Stimulated activated naive CD8-positive, alpha-beta T cell treated with anti-CD3 and anti-CD28 coated beads, Interleukin-15, Interleukin-2, amounts not matched to agents 100 ng/mL and 50 ng/mL, for 24 hours (primary cell): Measurements from ENCODE around the gene PRDM11.
A peak's percentile ranks its signal among the peaks of the same experiment; 100 is the strongest.

Experiments
- H3K27ac Mint-ChIP-seq: one replicate; pipeline ENCODE4 v1.8.0; 2021; ENCODE audit warnings: mild to moderate bottlenecking, mixed read lengths
- H3K27me3 Mint-ChIP-seq: one replicate; pipeline ENCODE4 v1.8.0; 2021; ENCODE audit warnings: mixed read lengths
- H3K36me3 Mint-ChIP-seq: one replicate; pipeline ENCODE4 v1.8.0; 2021; ENCODE audit warnings: low read depth, mixed read lengths
- H3K4me1 Mint-ChIP-seq: one replicate; pipeline ENCODE4 v1.8.0; 2021; ENCODE audit warnings: low read depth, mixed read lengths
- H3K4me3 Mint-ChIP-seq: one replicate; pipeline ENCODE4 v1.8.0; 2021; ENCODE audit warnings: mild to moderate bottlenecking, mixed read lengths
- H3K9me3 Mint-ChIP-seq: one replicate; pipeline ENCODE4 v1.8.0; 2021; ENCODE audit warnings: mixed read lengths

PRDM11 gene

GRCh38 chr11:45171550-45171949 lies 25.1 kb downstream of the PRDM11 start:
- no peaks in the 10 kb centered on the region for H3K27me3 Mint-ChIP-seq
- H3K9me3 Mint-ChIP-seq: no peaks in the 10 kb centered on the region
- no peak overlapping the region for H3K4me3 Mint-ChIP-seq
- H3K27ac Mint-ChIP-seq: no peak overlapping the region
- peaks cover 18% of the 10 kb centered on the region for H3K4me1 Mint-ChIP-seq
- H3K36me3 Mint-ChIP-seq: no peaks in the 10 kb centered on the region

- H3K4me3 Mint-ChIP-seq: no peak overlapping the region
- H3K4me1 Mint-ChIP-seq: peaks cover 18% of the 10 kb centered on the region
- H3K27me3 Mint-ChIP-seq: peaks cover 3% of the 10 kb centered on the region
- H3K9me3 Mint-ChIP-seq: no peaks in the 10 kb centered on the region
- no peaks in the 10 kb centered on the region for H3K36me3 Mint-ChIP-seq
- no peak overlapping the region for H3K27ac Mint-ChIP-seq
These were observed 26.6 kb downstream of the PRDM11 start for GRCh38 chr11:45173064-45173463.

GRCh38 chr11:45174168-45174835 lies 27.9 kb downstream of the PRDM11 start:
- Mint-ChIP-seq H3K9me3 (no peaks in the 10 kb centered on the region), H3K4me1 (peaks cover 23% of the 10 kb centered on the region), H3K27ac (no peak overlapping the region), H3K36me3 (no peaks in the 10 kb centered on the region), H3K4me3 (no peak overlapping the region), H3K27me3 (peaks cover 3% of the 10 kb centered on the region)

- Mint-ChIP-seq H3K4me3 (no peak overlapping the region), H3K9me3 (no peaks in the 10 kb centered on the region), H3K27ac (no peak overlapping the region), H3K4me1 (peaks cover 22% of the 10 kb centered on the region), H3K36me3 (no peaks in the 10 kb centered on the region), H3K27me3 (peaks cover 3% of the 10 kb centered on the region)
These were observed 28.5 kb downstream of the PRDM11 start for GRCh38 chr11:45174963-45175362.

GRCh38 chr11:45176996-45177395 lies 30.6 kb downstream of the PRDM11 start:
- Mint-ChIP-seq H3K36me3 (no peaks in the 10 kb centered on the region), H3K9me3 (no peaks in the 10 kb centered on the region), H3K27ac (no peak overlapping the region), H3K4me1 (peaks cover 14% of the 10 kb centered on the region), H3K4me3 (no peak overlapping the region), H3K27me3 (peaks cover 3% of the 10 kb centered on the region)

- H3K4me3 Mint-ChIP-seq: no peak overlapping the region
- no peak overlapping the region for H3K27ac Mint-ChIP-seq
- no peaks in the 10 kb centered on the region for H3K9me3 Mint-ChIP-seq
- peaks cover 3% of the 10 kb centered on the region for H3K27me3 Mint-ChIP-seq
- no peaks in the 10 kb centered on the region for H3K36me3 Mint-ChIP-seq
- H3K4me1 Mint-ChIP-seq: peaks cover 14% of the 10 kb centered on the region
These were observed 31.8 kb downstream of the PRDM11 start for GRCh38 chr11:45178223-45178622.

- Mint-ChIP-seq H3K9me3 (no peaks in the 10 kb centered on the region), H3K27me3 (peaks cover 3% of the 10 kb centered on the region), H3K27ac (no peak overlapping the region), H3K4me1 (peaks cover 14% of the 10 kb centered on the region), H3K36me3 (no peaks in the 10 kb centered on the region), H3K4me3 (peak overlapping the region; percentile 10)
These were observed 32.6 kb downstream of the PRDM11 start for GRCh38 chr11:45178890-45179671.

GRCh38 chr11:45179686-45180178 lies 33.3 kb downstream of the PRDM11 start:
- Mint-ChIP-seq H3K4me3 (peak overlapping the region; percentile 81), H3K36me3 (no peaks in the 10 kb centered on the region), H3K9me3 (no peaks in the 10 kb centered on the region), H3K27ac (peak overlapping the region; percentile 80), H3K27me3 (peaks cover 3% of the 10 kb centered on the region), H3K4me1 (peaks cover 14% of the 10 kb centered on the region)

- Mint-ChIP-seq H3K4me3 (peak overlapping the region; percentile 81), H3K9me3 (no peaks in the 10 kb centered on the region), H3K27me3 (peaks cover 3% of the 10 kb centered on the region), H3K27ac (peak overlapping the region; percentile 80), H3K36me3 (no peaks in the 10 kb centered on the region), H3K4me1 (peaks cover 14% of the 10 kb centered on the region)
These were observed 33.9 kb downstream of the PRDM11 start for GRCh38 chr11:45180179-45180847.

- Mint-ChIP-seq H3K27ac (no peak overlapping the region), H3K4me3 (no peak overlapping the region), H3K9me3 (no peaks in the 10 kb centered on the region), H3K36me3 (no peaks in the 10 kb centered on the region), H3K4me1 (peaks cover 14% of the 10 kb centered on the region), H3K27me3 (peaks cover 3% of the 10 kb centered on the region)
These were observed 34.4 kb downstream of the PRDM11 start for GRCh38 chr11:45180848-45181192.

GRCh38 chr11:45181193-45181888 lies 34.9 kb downstream of the PRDM11 start:
- Mint-ChIP-seq H3K36me3 (no peaks in the 10 kb centered on the region), H3K27me3 (peaks cover 3% of the 10 kb centered on the region), H3K4me3 (peak overlapping the region; percentile 3), H3K9me3 (no peaks in the 10 kb centered on the region), H3K4me1 (peaks cover 14% of the 10 kb centered on the region), H3K27ac (no peak overlapping the region)

GRCh38 chr11:45181889-45182550 lies 35.6 kb downstream of the PRDM11 start:
- Mint-ChIP-seq H3K9me3 (no peaks in the 10 kb centered on the region), H3K36me3 (peaks cover 2% of the 10 kb centered on the region), H3K4me1 (peaks cover 14% of the 10 kb centered on the region), H3K27ac (no peak overlapping the region), H3K27me3 (peaks cover 3% of the 10 kb centered on the region), H3K4me3 (no peak overlapping the region)

- Mint-ChIP-seq H3K27me3 (no peaks in the 10 kb centered on the region), H3K36me3 (peaks cover 10% of the 10 kb centered on the region), H3K9me3 (no peaks in the 10 kb centered on the region), H3K4me3 (no peak overlapping the region), H3K4me1 (peaks cover 14% of the 10 kb centered on the region), H3K27ac (no peak overlapping the region)
These were observed 36.5 kb downstream of the PRDM11 start for GRCh38 chr11:45182902-45183301.

GRCh38 chr11:45184640-45185039 lies 38.2 kb downstream of the PRDM11 start:
- peaks cover 4% of the 10 kb centered on the region for H3K4me1 Mint-ChIP-seq
- H3K9me3 Mint-ChIP-seq: no peaks in the 10 kb centered on the region
- H3K4me3 Mint-ChIP-seq: no peak overlapping the region
- no peaks in the 10 kb centered on the region for H3K27me3 Mint-ChIP-seq
- H3K36me3 Mint-ChIP-seq: peaks cover 20% of the 10 kb centered on the region
- no peak overlapping the region for H3K27ac Mint-ChIP-seq
